Fibroblast of villous mesenchyme (primary cell): ENCODE measurements around the gene PDF. TPM values are rescaled to one million over a fixed set of nuclear protein-coding genes. Genes with fewer than 3 reads are reported as not detected.

Experiments used
- DNase-seq: peaks from one replicate; pipeline ENCODE4 v3.0.0-alpha.2; 2010; ENCODE audit warnings: low read depth
- H3K4me3 ChIP-seq: 2 replicates; pipeline ENCODE4 v1.5.1; 2011; ENCODE audit warnings: low read depth, mild to moderate bottlenecking, low read length
- total RNA-seq: library from RNA; depleted of rRNA; stranded (reverse); fragments of >200 nt; gene quantifications from 2 replicates; pipeline ENCODE4 v1.2.3, GENCODE V29; 2012
- TF ChIP-seq, protein P1 (sequence below): IDR thresholded peaks from 2 replicates; pipeline ENCODE4 v1.5.1; 2012; ENCODE audit warnings: low read depth, mild to moderate bottlenecking, low read length; ENCODE audit not compliant: insufficient read depth

Gene PDF
- total RNA-seq, 1 donor: 11.7 TPM

DNA sequence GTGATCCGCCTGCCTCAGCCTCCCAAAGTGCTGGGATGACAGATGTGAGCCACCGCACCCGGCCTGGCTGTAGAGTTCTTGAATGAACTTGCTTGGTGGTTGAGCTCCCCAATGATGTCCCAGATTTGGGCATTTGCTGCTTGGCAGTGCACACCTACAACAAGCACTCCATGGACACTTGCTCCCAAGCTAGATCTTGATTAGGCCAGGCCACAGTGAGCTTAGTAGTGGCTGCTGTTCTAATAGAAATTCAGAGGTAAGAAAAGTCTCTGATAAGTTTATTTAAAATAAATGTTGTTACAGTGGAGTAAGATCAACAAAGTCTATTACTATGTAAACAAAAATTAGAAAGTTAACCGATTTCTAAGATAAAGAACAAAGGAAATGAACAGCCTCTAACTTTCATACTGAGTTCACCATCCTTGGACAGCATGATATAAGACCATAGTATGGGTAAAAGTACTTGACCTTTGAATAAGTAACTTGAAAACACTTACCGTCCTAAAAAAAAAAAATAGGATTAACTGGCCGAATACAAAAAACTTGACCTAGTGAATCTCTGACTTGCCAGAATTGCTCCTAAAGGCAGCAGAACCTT, 20.2 kb upstream of the PDF start:
- no peak for DNase-seq
- TF ChIP-seq, protein P1, sequence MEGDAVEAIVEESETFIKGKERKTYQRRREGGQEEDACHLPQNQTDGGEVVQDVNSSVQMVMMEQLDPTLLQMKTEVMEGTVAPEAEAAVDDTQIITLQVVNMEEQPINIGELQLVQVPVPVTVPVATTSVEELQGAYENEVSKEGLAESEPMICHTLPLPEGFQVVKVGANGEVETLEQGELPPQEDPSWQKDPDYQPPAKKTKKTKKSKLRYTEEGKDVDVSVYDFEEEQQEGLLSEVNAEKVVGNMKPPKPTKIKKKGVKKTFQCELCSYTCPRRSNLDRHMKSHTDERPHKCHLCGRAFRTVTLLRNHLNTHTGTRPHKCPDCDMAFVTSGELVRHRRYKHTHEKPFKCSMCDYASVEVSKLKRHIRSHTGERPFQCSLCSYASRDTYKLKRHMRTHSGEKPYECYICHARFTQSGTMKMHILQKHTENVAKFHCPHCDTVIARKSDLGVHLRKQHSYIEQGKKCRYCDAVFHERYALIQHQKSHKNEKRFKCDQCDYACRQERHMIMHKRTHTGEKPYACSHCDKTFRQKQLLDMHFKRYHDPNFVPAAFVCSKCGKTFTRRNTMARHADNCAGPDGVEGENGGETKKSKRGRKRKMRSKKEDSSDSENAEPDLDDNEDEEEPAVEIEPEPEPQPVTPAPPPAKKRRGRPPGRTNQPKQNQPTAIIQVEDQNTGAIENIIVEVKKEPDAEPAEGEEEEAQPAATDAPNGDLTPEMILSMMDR: no peak
- no peak overlapping the region for H3K4me3 ChIP-seq

DNA sequence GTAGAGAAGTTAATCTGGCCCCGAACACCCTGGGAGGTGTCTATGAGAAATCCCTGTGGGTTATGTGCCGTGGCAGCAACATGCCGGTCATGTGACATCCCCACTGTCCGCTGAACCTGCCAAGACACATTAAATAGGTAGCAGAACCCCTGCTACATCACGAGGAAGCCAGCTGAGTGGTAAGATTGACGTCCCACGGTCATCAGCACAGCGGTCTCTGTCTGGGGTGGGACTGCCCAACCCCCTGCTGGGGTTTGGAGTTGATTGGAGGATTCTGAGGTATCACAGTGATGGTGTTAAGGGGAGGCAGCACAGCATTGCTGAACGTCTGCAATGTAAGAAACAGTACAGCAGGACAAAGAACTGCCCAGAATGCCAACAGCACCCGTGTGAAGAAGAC, 19.1 kb upstream of the PDF start:
- no peak overlapping the region for H3K4me3 ChIP-seq
- TF ChIP-seq, protein P1: no peak
- no peak for DNase-seq

DNA sequence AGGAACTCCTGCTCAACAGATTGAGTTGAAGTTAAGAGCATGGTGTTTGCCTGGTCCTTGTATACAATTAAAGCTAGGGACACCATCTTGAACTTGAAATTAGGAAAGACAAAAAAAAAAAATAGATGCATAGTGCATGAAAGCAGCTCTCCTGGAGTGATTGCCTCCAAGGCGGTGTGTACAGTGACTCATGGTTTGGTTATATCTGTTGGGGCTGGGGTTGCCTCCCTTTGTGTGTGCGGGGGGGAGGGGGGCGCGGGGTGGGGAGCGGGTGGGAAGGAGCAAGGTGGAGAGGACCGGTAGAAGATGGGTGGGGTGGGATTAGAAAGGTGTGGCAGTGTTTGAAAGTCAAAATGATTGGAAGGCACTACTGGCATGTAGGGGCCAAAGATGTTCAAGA, 17.8 kb upstream of the PDF start:
- TF ChIP-seq, protein P1: no peak
- H3K4me3 ChIP-seq: no peak overlapping the region
- no peak for DNase-seq

DNA sequence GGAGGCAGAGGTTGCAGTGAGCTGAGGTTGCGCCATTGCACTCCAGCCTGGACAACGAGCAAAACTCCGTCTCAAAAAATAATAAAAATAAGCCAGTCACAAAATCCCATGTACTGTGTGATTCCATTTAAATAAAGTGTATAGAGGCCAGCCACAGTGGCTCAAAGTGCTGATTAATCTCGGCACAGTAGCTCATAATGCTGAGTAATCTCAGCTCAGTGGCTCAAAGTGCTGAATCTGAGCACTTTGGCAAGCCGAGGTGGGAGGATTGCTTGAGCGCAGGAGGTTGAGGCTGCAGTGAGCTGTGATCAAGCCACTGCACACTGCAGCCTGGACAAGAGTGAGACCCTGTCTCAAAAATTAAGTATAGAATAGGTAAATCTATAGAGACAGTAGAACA, 16.3 kb upstream of the PDF start:
- no peak for DNase-seq
- H3K4me3 ChIP-seq: no peak overlapping the region
- TF ChIP-seq, protein P1: no peak

DNA sequence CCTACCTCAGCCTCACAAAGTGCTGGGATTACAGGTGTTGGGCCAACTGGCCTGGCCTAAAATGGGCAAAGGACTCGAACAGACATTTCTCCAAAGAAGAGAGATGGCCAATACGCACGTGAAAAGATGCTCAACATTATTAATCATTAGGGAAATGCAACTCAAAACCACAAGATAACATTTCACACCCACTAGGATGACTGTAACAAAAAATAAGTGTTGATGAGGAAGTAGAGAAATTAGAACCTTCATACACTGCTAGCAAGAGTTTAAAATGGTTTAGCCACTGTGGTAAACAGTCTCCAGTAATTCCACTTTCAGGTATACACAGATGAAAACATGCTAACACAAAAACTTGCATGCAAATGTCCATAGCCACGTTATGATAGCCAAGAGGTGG, 15.5 kb upstream of the PDF start:
- H3K4me3 ChIP-seq: no peak overlapping the region
- TF ChIP-seq, protein P1: no peak
- no peak for DNase-seq

DNA sequence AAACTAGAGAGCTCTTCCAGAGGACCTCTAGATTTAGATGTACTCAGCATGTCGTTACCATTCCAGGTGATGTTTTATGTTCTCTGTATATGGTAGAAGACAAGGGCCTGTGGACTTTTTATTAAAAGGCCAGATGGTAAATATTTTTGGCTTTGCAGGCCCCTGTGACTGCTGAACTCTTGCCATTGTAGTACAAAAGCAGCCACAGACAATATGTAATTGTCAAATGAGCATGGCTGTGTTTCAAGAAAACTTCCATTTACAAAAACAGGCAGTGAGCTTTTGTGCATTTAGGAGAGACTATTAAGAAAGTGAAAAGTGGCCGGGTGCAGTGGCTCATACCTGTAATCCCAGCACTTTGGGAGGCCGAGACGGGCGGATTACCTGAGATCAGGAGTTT, 13.8 kb upstream of the PDF start:
- DNase-seq: no peak
- no peak overlapping the region for H3K4me3 ChIP-seq
- TF ChIP-seq, protein P1: no peak

DNA sequence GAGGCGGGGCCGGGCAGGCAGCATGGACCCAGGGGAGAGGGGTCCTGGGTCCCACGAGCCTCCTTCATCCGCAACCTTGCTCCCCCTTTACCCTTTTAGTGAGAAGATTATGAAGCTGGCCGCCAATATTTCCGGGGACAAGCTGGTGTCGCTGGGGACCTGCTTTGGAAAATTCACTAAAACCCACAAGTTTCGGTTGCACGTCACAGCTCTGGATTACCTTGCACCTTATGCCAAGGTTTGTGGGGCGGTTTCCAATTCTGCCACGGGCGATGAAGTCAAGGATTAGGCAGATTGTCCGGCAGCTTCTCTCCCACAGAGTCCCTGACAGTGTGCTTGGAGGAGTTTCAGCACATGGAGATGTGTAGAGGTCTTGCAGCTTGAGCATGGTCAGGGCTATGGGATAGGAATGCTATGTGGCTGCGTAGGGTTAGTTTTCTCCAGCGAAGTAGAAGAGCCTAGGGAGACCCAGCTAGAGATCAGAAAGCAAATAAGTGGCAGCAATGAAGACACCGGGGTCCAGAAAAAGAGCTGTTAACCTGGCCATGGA, 9.8 kb upstream of the PDF start:
- TF ChIP-seq, protein P1: no peak
- DNase-seq: no peak

More for the DNA sequence above, 9.8 kb upstream of the PDF start:
- H3K4me3 ChIP-seq: peak overlapping the region; percentile 94
